Measurements from ENCODE around the gene TIPARP.
"Not testable (repeated sequence)": the region's sequence is repeated elsewhere in the genome, so short reads cannot be mapped to it uniquely, and the experiment has no call there.

The TIPARP gene

GRCh38 chr3:156711944-156712343 is 37.6 kb downstream of the TIPARP start:
- not testable (repeated sequence) for DNase-seq (ENCODE audit: low read depth in 3 of 3)

DNA sequence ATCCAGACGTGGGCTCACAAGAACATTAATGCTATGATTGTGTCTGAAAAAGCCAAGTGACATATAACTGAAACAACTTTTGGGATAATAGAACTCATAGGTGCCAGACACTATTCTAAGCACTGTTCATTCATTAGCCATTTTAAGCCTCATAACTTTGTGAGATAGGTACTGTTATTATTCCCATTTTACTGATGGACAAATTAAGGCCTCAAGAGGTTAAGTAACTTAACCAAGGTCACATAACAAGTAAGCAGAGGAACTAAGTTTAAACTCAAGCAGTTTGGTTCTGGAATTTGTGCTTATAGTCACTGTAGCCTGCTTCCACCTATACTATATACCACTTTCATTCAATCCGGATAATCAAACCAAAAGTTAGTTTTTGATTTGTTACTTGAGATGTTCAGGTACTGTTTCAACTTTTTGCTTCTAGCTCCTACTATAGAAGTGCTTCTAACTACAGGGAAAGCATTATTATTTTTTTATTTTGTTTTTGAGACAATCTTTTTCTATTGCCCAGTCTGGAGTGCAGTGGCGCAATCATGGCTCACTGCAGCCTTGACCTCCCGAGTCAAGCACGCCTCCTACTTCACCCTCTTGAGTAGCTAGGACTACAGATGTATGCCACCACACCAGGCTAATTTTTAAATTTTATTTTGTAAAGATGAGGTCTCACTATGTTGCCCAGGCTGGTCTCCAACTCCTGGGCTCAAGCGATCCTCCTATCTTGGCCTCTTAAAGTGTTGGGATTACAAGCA is 41.9 kb downstream of the TIPARP start:
- no peak for DNase-seq (ENCODE audit: low read depth in 3 of 3)

GRCh38 chr3:156718622-156719306 is 44.4 kb downstream of the TIPARP start:
- no peak for DNase-seq (ENCODE audit: low read depth in 3 of 3)

DNA sequence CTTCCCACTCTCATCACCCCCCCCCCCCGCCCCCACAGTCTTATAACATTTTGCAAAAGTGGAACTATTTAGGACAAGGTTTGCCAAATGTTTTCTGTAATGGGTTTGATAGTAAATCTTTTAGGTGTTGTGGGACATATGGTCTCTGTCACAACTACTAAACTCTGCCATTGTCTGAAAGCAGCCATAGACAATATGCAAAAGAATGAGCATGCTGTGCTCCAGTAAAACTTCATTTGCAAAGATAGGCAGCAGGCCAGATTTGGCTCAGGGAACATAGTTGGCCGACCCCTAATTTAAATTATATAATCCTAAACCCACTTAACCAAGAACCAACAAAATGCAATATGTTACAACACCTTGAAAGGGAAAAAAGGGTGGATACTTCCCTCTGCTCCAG is 46.4 kb downstream of the TIPARP start:
- DNase-seq (ENCODE audit: low read depth in 3 of 3): no peak

DNA sequence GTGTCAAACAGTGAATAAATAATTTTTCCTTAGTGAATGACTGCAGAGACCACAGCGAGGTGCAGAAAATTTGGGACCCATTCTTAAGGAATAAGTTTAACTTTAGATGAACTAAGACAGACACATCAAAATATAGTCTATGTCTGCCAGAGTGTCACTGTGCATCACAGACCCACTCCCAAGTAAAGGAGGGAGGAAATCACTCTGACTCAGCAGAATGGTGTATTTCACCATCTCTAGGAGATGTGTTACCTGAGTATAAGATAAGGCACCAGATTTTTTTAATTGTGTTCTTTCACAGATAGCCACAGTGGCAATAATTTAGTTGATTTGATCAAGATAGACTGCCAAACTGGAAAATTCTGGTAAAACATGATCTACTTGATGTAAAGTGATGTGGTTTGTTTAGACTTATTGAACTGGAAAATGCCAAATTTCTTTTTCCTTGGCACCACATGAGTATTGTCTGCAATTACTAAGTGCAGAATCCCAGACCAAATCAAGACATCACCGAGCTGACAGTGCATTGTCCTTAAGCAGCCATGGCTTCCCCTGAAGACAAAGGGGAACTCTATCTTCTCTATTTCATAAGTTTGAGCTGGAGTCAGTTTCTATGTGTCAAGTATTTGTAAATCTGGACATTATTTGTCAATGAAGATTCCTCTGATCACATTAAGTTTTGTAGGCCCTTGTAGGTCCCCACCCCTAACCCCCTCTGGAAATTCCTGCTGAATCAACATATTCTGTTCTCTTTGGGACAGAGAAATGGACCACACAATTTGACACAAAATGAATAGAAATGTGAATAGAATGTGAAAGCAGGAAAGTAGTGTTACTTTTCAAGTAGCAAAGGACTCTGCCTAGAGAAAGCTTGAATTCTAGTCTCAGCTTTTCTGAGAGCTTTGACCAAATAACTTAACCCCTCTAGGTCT is 47.6 kb downstream of the TIPARP start:
- DNase-seq (ENCODE audit: low read depth in 3 of 3): no peak

- DNase-seq (ENCODE audit: low read depth in 3 of 3): no peak
Observed at GRCh38 chr3:156723182-156723619, 48.8 kb downstream of the TIPARP start.

DNA sequence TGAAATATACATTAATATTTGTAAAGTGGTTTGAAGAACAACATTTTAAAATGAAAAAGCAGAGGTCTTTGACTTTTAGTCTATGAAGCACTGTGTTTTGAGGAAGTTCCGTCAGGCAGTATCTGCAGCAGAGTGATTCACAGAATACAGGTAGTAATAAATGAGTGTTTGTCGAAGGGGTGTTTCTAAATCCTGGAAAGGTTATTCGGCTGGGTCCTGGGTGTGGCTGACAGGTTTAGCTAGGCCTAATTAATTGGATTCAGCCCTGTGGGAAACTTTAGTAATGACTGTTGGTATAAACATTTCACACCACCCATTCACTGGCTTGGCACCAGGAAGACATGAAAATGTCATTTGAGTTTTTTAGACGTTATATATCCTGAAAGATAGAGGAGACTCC is 51.3 kb downstream of the TIPARP start:
- no peak for DNase-seq (ENCODE audit: low read depth in 3 of 3)

DNA sequence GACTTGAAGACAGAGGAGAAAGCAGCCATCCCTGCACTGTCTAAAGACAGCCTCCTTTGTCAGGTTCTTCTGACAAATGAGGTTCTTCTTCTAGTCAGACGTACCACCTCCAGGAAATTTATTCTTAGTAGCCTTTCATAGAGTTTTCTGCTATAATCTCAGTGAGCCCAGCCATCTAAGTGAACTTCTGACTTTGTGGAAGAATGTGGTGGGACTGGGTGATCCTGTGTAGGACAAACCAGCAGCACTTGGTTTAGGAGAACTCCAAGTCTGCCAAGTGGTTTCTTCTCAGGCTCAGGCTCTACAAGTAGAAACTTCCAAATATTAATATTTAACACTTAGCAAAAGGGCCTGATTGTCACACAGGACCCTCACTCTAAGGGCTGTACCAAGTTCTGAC is 52.1 kb downstream of the TIPARP start:
- DNase-seq (ENCODE audit: low read depth in 3 of 3): no peak

GRCh38 chr3:156727519-156728205 is 53.3 kb downstream of the TIPARP start:
- DNase-seq (ENCODE audit: low read depth in 3 of 3): no peak

DNA sequence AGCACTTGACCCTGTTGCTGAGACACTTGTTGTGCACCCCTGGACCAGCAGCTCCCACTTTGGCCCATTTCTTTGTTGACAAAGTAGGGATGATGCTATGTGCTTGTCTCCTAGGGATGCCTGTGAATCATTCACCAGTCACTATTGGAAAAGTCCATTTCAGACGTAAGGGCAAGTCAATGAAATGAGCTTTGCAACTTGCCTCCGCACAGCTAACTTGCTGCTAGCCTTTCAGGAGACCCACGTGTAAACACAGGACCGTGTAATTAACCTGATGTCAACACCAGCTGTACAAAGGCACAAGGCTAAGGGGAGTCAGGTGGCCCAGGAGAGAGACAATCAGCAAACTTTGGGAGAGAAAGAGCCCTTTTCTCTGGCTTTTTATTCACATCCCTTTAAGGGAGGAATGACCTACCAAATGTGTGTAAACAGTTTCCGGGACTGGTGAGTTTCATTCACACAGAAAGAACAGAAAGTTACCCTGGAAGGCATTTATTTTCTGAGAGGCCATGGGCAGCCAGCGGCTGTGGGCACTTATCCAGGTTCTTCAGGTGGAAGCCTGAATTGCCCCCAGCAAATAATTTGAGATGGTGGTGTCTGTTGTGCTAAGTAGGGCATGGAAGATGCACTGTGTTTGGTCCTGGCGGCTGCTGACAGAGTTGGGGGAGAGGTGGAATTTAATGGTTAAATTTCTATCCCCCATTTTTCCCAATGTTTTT is 54.0 kb downstream of the TIPARP start:
- no peak for DNase-seq (ENCODE audit: low read depth in 3 of 3)

- DNase-seq (ENCODE audit: low read depth in 3 of 3): no peak
Observed at GRCh38 chr3:156729460-156730179, 55.2 kb downstream of the TIPARP start.

GRCh38 chr3:156731813-156732212 is 57.4 kb downstream of the TIPARP start:
- DNase-seq (ENCODE audit: low read depth in 3 of 3): no peak

GRCh38 chr3:156732261-156732660 is 57.9 kb downstream of the TIPARP start:
- DNase-seq (ENCODE audit: low read depth in 3 of 3): no peak

DNA sequence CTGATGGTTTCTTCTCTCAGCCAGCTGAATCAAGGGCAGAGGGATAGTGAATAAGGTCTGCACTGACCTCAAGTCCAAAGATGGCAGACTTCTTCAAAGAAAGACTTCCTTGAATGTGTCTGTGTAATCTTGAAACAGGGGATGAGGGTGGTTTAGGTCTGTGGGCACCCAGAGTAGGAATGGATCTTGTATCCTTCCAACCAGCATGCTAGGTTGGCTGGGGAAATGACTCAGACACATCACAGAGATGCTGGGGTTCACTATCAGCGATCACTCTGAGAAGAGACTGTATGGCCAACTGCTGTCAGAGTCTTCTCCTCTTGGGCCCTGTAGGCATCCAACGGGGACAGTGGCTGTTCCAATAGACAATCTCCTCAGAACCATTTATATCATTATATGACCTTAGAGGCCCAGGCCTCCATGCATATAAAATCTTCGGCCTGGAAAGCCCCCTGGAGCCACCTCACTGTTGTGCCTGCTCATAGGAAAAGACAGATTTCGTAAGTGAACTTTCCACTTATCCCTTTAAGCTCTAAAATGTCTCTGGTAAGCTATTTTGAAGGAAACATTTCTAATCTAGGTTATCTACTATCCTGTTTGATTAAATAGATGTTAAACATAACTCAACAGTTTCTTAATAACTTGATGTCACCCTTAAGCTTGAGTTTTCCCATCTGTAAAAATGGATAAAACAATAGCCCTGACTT is 58.5 kb downstream of the TIPARP start:
- no peak for DNase-seq (ENCODE audit: low read depth in 3 of 3)

- DNase-seq (ENCODE audit: low read depth in 3 of 3): not testable (repeated sequence)
Observed at GRCh38 chr3:156734661-156735060, 60.3 kb downstream of the TIPARP start.

DNA sequence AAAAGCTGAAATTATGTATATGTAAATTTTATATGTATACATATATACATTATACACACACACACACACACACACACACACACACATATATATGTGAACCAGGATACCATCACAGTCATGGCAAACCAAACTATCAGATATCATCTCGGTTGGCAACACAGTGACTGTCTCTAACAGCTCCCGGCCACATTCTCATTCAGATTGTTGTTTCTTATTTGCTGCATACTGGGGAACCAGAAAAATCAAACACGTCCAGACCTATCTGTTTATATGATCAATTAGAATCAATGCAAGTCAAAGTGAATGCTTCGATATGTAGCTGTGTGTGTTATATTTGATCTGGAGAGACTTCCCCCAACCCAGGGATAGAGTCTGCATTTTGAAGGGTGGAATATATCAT is 61.1 kb downstream of the TIPARP start:
- DNase-seq (ENCODE audit: low read depth in 3 of 3): no peak

- DNase-seq (ENCODE audit: low read depth in 3 of 3): not testable (repeated sequence)
Observed at GRCh38 chr3:156737049-156737448, 62.7 kb downstream of the TIPARP start.

DNA sequence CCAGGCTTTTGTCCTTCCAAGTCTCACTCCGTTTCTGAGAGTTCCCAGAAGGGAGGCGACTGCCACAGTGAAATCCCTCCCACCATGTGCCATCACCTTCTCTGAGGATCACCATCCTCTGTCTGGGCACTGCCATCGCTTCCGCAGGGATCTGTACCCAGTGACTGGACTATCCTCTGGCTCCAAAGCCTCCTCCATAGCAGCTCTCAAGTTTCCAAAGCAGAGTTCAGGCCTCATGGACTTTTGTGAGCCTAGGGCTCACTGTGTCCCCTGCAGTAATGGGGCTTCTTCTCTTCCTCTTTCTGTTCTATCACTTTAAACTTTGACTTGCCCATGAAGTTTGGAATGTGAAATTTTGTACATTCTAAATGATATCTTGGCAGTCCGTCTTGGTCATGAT is 63.9 kb downstream of the TIPARP start:
- no peak for DNase-seq (ENCODE audit: low read depth in 3 of 3)

GRCh38 chr3:156739976-156740375 is 65.6 kb downstream of the TIPARP start:
- DNase-seq (ENCODE audit: low read depth in 3 of 3): no peak

DNA sequence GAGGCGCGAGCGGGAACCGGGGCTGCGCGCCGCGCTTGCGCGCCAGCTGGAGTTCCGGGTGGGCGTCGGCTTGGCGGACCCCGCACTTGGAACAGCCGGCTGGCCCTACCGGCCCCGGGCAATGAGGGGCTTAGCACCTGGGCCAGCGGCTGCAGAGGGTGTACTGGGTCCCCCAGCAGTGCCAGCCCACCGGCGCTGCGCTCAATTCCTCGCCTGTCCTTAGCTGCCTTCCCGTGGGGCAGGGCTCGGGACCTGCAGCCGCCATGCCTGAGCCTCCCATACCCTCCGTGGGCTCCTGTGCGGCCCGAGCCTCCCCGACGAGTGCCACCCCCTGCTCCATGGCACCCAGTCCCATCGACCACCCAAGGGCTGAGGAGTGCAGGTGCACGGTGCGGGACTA is 66.2 kb downstream of the TIPARP start:
- DNase-seq (ENCODE audit: low read depth in 3 of 3): not testable (repeated sequence)

All from stimulated activated CD4-positive, alpha-beta T cell treated with anti-CD3 and anti-CD28 coated beads, TNF-alpha, amount 100 ng/mL, for 4 hours (primary cell).